ENCODE results near the gene ANK3.

ANK3 gene

GRCh38 chr10:60262647-60263126, 127.0 kb downstream of the ANK3 start:
- TF ChIP-seq CTCF (IDR thresholded peaks at IDR 0.05; ENCODE audit: low read depth, low read length): no peak
- DNase-seq (ENCODE audit: low read depth in 2 of 2): no peak
- no peak overlapping the region for H3K4me3 ChIP-seq (replicated peaks in 1 of 2; ENCODE audit: low read depth in 2 of 2, low read length in 2 of 2)

- no peak for DNase-seq (ENCODE audit: low read depth in 2 of 2)
- no peak for TF ChIP-seq CTCF (IDR thresholded peaks at IDR 0.05; ENCODE audit: low read depth, low read length)
- H3K4me3 ChIP-seq (replicated peaks in 1 of 2; ENCODE audit: low read depth in 2 of 2, low read length in 2 of 2): no peak overlapping the region
Measured at GRCh38 chr10:60260321-60260720, 129.4 kb downstream of the ANK3 start.

- DNase-seq (ENCODE audit: low read depth in 2 of 2): no peak
- TF ChIP-seq CTCF (IDR thresholded peaks at IDR 0.05; ENCODE audit: low read depth, low read length): no peak
- H3K4me3 ChIP-seq (replicated peaks in 1 of 2; ENCODE audit: low read depth in 2 of 2, low read length in 2 of 2): no peak overlapping the region
Measured at GRCh38 chr10:60258429-60258797, 131.3 kb downstream of the ANK3 start.

- no peak for TF ChIP-seq CTCF (IDR thresholded peaks at IDR 0.05; ENCODE audit: low read depth, low read length)
- no peak for DNase-seq (ENCODE audit: low read depth in 2 of 2)
- H3K4me3 ChIP-seq (replicated peaks in 1 of 2; ENCODE audit: low read depth in 2 of 2, low read length in 2 of 2): no peak overlapping the region
Measured at GRCh38 chr10:60257767-60258428, 131.8 kb downstream of the ANK3 start.

GRCh38 chr10:60254776-60255175, 134.9 kb downstream of the ANK3 start:
- no peak for TF ChIP-seq CTCF (IDR thresholded peaks at IDR 0.05; ENCODE audit: low read depth, low read length)
- H3K4me3 ChIP-seq (replicated peaks in 1 of 2; ENCODE audit: low read depth in 2 of 2, low read length in 2 of 2): no peak overlapping the region
- no peak for DNase-seq (ENCODE audit: low read depth in 2 of 2)

GRCh38 chr10:60253484-60253883, 136.2 kb downstream of the ANK3 start:
- H3K4me3 ChIP-seq (replicated peaks in 1 of 2; ENCODE audit: low read depth in 2 of 2, low read length in 2 of 2): no peak overlapping the region
- TF ChIP-seq CTCF (IDR thresholded peaks at IDR 0.05; ENCODE audit: low read depth, low read length): no peak
- peak in 1 of 2 donors; percentile 13 for DNase-seq (ENCODE audit: low read depth in 2 of 2)

- DNase-seq (ENCODE audit: low read depth in 2 of 2): no peak
- no peak for TF ChIP-seq CTCF (IDR thresholded peaks at IDR 0.05; ENCODE audit: low read depth, low read length)
- H3K4me3 ChIP-seq (replicated peaks in 1 of 2; ENCODE audit: low read depth in 2 of 2, low read length in 2 of 2): no peak overlapping the region
Measured at GRCh38 chr10:60252688-60253087, 137.0 kb downstream of the ANK3 start.
